ENCODE measurements around the gene UBALD2.

DNA sequence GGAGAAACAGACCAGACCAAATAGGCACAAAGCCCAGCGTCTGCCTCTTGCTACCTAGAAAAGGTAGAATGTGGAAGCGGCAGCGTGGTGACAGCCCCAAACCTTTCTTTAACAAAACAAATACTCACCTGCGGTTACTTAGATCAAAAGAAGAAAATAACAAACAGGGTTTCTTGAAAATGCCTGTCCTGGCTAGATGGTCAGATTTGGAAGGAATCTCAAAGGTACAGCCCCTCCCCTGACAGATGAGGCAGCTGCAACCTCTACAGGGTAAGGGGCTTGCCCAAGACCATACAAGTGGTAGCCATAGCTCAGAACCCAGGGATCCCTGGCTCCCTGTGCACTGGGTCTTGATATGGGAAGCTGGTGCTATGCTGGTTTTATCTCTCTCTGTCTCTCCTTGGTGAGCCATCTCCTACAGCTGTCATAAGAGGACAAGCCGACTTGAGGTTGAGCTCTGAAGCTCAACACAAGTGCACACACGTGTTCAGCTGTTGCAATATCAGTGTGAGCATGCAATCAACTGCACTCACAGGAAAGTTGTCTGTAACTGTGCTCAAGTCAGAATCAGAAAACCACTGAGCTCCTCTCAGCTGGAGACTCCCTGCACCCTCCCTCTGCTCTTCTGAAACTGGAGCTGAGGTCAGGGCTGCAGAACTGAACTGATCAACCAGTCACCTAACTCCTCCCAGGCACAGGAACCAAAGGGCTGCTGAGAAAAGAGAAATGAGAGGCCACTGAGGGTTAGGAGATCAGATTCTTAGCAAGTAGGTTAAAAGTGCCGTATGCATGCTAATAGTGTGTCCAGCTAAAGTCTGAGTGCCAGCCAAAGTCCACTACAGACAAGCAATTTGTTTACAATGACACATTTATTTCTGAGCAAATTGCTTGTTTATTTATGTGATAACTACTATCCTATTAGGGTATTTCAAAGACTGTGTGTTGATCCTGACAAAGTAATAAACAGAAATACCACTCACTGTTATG lies 18.8 kb upstream of the UBALD2 start:
- TF ChIP-seq, protein P1, sequence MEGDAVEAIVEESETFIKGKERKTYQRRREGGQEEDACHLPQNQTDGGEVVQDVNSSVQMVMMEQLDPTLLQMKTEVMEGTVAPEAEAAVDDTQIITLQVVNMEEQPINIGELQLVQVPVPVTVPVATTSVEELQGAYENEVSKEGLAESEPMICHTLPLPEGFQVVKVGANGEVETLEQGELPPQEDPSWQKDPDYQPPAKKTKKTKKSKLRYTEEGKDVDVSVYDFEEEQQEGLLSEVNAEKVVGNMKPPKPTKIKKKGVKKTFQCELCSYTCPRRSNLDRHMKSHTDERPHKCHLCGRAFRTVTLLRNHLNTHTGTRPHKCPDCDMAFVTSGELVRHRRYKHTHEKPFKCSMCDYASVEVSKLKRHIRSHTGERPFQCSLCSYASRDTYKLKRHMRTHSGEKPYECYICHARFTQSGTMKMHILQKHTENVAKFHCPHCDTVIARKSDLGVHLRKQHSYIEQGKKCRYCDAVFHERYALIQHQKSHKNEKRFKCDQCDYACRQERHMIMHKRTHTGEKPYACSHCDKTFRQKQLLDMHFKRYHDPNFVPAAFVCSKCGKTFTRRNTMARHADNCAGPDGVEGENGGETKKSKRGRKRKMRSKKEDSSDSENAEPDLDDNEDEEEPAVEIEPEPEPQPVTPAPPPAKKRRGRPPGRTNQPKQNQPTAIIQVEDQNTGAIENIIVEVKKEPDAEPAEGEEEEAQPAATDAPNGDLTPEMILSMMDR (conservative IDR thresholded peaks at IDR 0.05 in 1 of 2, IDR thresholded peaks at IDR 0.05 in 1 of 2; ENCODE audit: extremely low read depth in 1 of 2, insufficient read depth in 1 of 2, low read depth in 1 of 2, low read length in 2 of 2): no peak
- no peak for TF ChIP-seq EZH2 (IDR thresholded peaks at IDR 0.05; ENCODE audit: borderline replicate concordance, low read length)
